Rectal smooth muscle tissue (tissue), 1 donor: ENCODE measurements around the gene VDAC1.
"Not testable (repeated sequence)": the region's sequence is repeated elsewhere in the genome, so short reads cannot be mapped to it uniquely, and the experiment has no call there.

ENCODE experiments used
- H3K27ac ChIP-seq: one replicate; pipeline ENCODE4 v1.7.0; 2013; ENCODE audit warnings: low read depth, low read length, inconsistent platforms
- H3K27me3 ChIP-seq: one replicate; pipeline ENCODE4 v1.7.0; 2013; ENCODE audit warnings: low read length; ENCODE audit not compliant: control insufficient read depth, insufficient read depth
- H3K36me3 ChIP-seq: one replicate; pipeline ENCODE4 v1.7.0; 2013; ENCODE audit warnings: low read length; ENCODE audit not compliant: control insufficient read depth, insufficient read depth
- H3K4me1 ChIP-seq: one replicate; pipeline ENCODE4 v1.7.0; 2013; ENCODE audit warnings: low read length; ENCODE audit not compliant: control insufficient read depth, insufficient read depth
- H3K4me3 ChIP-seq: one replicate; pipeline ENCODE4 v1.7.0; 2013; ENCODE audit warnings: low read length
- H3K9ac ChIP-seq: one replicate; pipeline ENCODE4 v1.7.0; 2013; ENCODE audit warnings: low read length

Gene VDAC1

GRCh38 chr5:133967698-133968203 lies 37.0 kb downstream of the VDAC1 start:
- Histone ChIP-seq H3K27me3 (no peaks in the 10 kb centered on the region), H3K4me1 (peaks cover 5% of the 10 kb centered on the region), H3K4me3 (peak overlapping the region; percentile 99), H3K36me3 (peaks cover 2% of the 10 kb centered on the region), H3K27ac (peak overlapping the region; percentile 93), H3K9ac (peak overlapping the region; percentile 86)

- Histone ChIP-seq H3K4me3 (no peak overlapping the region), H3K9ac (no peak overlapping the region), H3K4me1 (peaks cover 5% of the 10 kb centered on the region), H3K36me3 (peaks cover 2% of the 10 kb centered on the region), H3K27ac (no peak overlapping the region), H3K27me3 (no peaks in the 10 kb centered on the region)
Measured at GRCh38 chr5:133967124-133967523, 37.7 kb downstream of the VDAC1 start.

GRCh38 chr5:133966090-133966489 lies 38.7 kb downstream of the VDAC1 start:
- no peak overlapping the region for H3K9ac ChIP-seq
- H3K4me3 ChIP-seq, result no peak overlapping the region
- peaks cover 5% of the 10 kb centered on the region for H3K4me1 ChIP-seq
- H3K36me3 ChIP-seq, result peaks cover 2% of the 10 kb centered on the region
- H3K27ac ChIP-seq, result no peak overlapping the region
- H3K27me3 ChIP-seq, result no peaks in the 10 kb centered on the region

- H3K27ac ChIP-seq, result no peak overlapping the region
Measured at GRCh38 chr5:133963493-133964128, 41.2 kb downstream of the VDAC1 start.

GRCh38 chr5:133962801-133963476 lies 41.8 kb downstream of the VDAC1 start:
- Histone ChIP-seq H3K9ac (no peak overlapping the region), H3K4me1 (peaks cover 5% of the 10 kb centered on the region), H3K4me3 (no peak overlapping the region), H3K27ac (no peak overlapping the region), H3K27me3 (no peaks in the 10 kb centered on the region), H3K36me3 (no peaks in the 10 kb centered on the region)

More at GRCh38 chr5:133963493-133964128, 41.2 kb downstream of the VDAC1 start:
- Histone ChIP-seq H3K4me3 (no peak overlapping the region), H3K9ac (no peak overlapping the region), H3K36me3 (peaks cover 2% of the 10 kb centered on the region), H3K4me1 (peaks cover 5% of the 10 kb centered on the region), H3K27me3 (no peaks in the 10 kb centered on the region)

GRCh38 chr5:133962131-133962530 lies 42.6 kb downstream of the VDAC1 start:
- no peaks in the 10 kb centered on the region for H3K27me3 ChIP-seq
- H3K36me3 ChIP-seq, result no peaks in the 10 kb centered on the region
- H3K9ac ChIP-seq, result no peak overlapping the region
- H3K4me3 ChIP-seq, result no peak overlapping the region
- H3K27ac ChIP-seq, result no peak overlapping the region
- no peaks in the 10 kb centered on the region for H3K4me1 ChIP-seq

- no peaks in the 10 kb centered on the region for H3K27me3 ChIP-seq
- H3K4me3 ChIP-seq, result no peak overlapping the region
- H3K4me1 ChIP-seq, result no peaks in the 10 kb centered on the region
- H3K9ac ChIP-seq, result no peak overlapping the region
- H3K36me3 ChIP-seq, result no peaks in the 10 kb centered on the region
- H3K27ac ChIP-seq, result no peak overlapping the region
Measured at GRCh38 chr5:133959643-133960042, 45.1 kb downstream of the VDAC1 start.

GRCh38 chr5:133957591-133957990 lies 47.2 kb downstream of the VDAC1 start:
- Histone ChIP-seq H3K4me3 (no peak overlapping the region), H3K27me3 (no peaks in the 10 kb centered on the region), H3K4me1 (no peaks in the 10 kb centered on the region), H3K27ac (no peak overlapping the region), H3K36me3 (no peaks in the 10 kb centered on the region), H3K9ac (no peak overlapping the region)

GRCh38 chr5:133957080-133957479 lies 47.7 kb downstream of the VDAC1 start:
- Histone ChIP-seq H3K4me1 (no peaks in the 10 kb centered on the region), H3K27me3 (no peaks in the 10 kb centered on the region), H3K9ac (no peak overlapping the region), H3K27ac (no peak overlapping the region), H3K4me3 (no peak overlapping the region), H3K36me3 (no peaks in the 10 kb centered on the region)

- not testable (repeated sequence) for H3K4me3 ChIP-seq, H3K4me1 ChIP-seq, H3K27ac ChIP-seq, H3K9ac ChIP-seq, H3K27me3 ChIP-seq, H3K36me3 ChIP-seq
Measured at GRCh38 chr5:133956196-133956595, 48.6 kb downstream of the VDAC1 start.

- no peak overlapping the region for H3K4me3 ChIP-seq
- H3K4me1 ChIP-seq, result no peaks in the 10 kb centered on the region
- H3K27me3 ChIP-seq, result no peaks in the 10 kb centered on the region
- no peaks in the 10 kb centered on the region for H3K36me3 ChIP-seq
- no peak overlapping the region for H3K9ac ChIP-seq
- H3K27ac ChIP-seq, result no peak overlapping the region
Measured at GRCh38 chr5:133953568-133954145, 51.1 kb downstream of the VDAC1 start.

- H3K27ac ChIP-seq, result no peak overlapping the region
- no peak overlapping the region for H3K4me3 ChIP-seq
- H3K27me3 ChIP-seq, result no peaks in the 10 kb centered on the region
- H3K4me1 ChIP-seq, result no peaks in the 10 kb centered on the region
- no peaks in the 10 kb centered on the region for H3K36me3 ChIP-seq
- H3K9ac ChIP-seq, result no peak overlapping the region
Measured at GRCh38 chr5:133952729-133953567, 51.8 kb downstream of the VDAC1 start.
